Psoas muscle (tissue), 8 donors: Measurements from ENCODE around the gene DMRTA2. TPM values are rescaled to one million over a fixed set of nuclear protein-coding genes. Genes with fewer than 3 reads are reported as not detected.

ENCODE experiments used
- ATAC-seq, 4 donors: fragments of 200-7000 bp; cut with Tn5 transposase; one replicate each; pipeline ENCODE4 v1.9.1; 2020; ENCODE audit warnings: moderate library complexity in 3 of 4, mild to moderate bottlenecking in 2 of 4
- DNase-seq, 2 donors: peaks; one replicate each; pipeline ENCODE4 v3.0.0-alpha.2; 2020
- H3K27ac ChIP-seq: fragments of 200-600 bp; one replicate; pipeline ENCODE4 v1.8.0; 2022
- H3K27me3 ChIP-seq, 3 donors: fragments of 200-600 bp in 1 of 3; one replicate each; pipeline versions ENCODE4 v1.6.1 to v1.8.0; 2013 to 2022; ENCODE audit warnings: low read length in 2 of 3, mild to moderate bottlenecking in 2 of 3, moderate library complexity in 1 of 3; ENCODE audit not compliant: insufficient read depth in 3 of 3
- H3K36me3 ChIP-seq, 2 donors: fragments of 200-600 bp in 1 of 2; one replicate each; pipeline versions ENCODE4 v1.6.1 to v1.8.0; 2013 to 2022; ENCODE audit warnings: low read depth in 1 of 2, mild to moderate bottlenecking in 1 of 2, moderate library complexity in 1 of 2; ENCODE audit not compliant: insufficient read depth in 1 of 2
- H3K4me1 ChIP-seq: fragments of 200-600 bp; one replicate; pipeline ENCODE4 v1.8.0; 2022
- H3K4me3 ChIP-seq: fragments of 200-600 bp; one replicate; pipeline ENCODE4 v1.8.0; 2022; ENCODE audit warnings: mild to moderate bottlenecking
- H3K9me3 ChIP-seq: fragments of 200-600 bp; one replicate; pipeline ENCODE4 v1.8.0; 2022
- CTCF ChIP-seq: fragments of 200-600 bp; IDR thresholded peaks from one replicate; pipeline ENCODE4 v1.8.0; 2022; ENCODE audit warnings: antibody characterized with exemption
- WGBS, 3 donors: extraction: QIAGEN DNeasy Blood & Tissue Kit; methylation state at CpG; one replicate each; pipeline versions ENCODE4 v1.1.6 to v1.1.7; 2013; 5-methylcytosine and 5-hydroxymethylcytosine counted together
- intact Hi-C, 2 donors: fragments of 100-400 bp; cut with DNase I; formaldehyde crosslinking; loops; one replicate each; pipeline versions ENCODE4 v1.11.0 to v1.14.2; 2022
- polyA plus RNA-seq, 3 donors: library from polyadenylated mRNA; stranded (reverse); fragments of 200-250 nt; gene quantifications; one replicate each; pipeline ENCODE4 v1.2.3, GENCODE V29; 2013
- total RNA-seq, 4 donors: library from RNA; stranded (reverse); fragmentation: NEBNext Ultra II Directional in 2 of 4; extraction: Animal tissue kit (Norgen Biotek cat#: 25700) in 2 of 4; gene quantifications; one replicate each; pipeline versions ENCODE4 v1.2.1 to v1.2.4, GENCODE V29; 2021 to 2023
- donor health status: healthy with polysubstance abuse.
- donor health status: DM: no; HTN: no; CAD: no; lungs with moderate emphysema.
- donor health status: Bipolar disorder and iron deficiency.
- donor health status: healthy.
- donor health status: DM: yes; HTN: yes; CAD: no.
- donor health status: DM: no; HTN: no; CAD: no.
- donor health status: DM: no; HTN: no; CAD: no.
- donor health status: DM: yes; HTN: yes; CAD: no.

Gene DMRTA2
- total and polyA plus RNA-seq, 7 donors, result 0.01 TPM; not detected in 6

DNA sequence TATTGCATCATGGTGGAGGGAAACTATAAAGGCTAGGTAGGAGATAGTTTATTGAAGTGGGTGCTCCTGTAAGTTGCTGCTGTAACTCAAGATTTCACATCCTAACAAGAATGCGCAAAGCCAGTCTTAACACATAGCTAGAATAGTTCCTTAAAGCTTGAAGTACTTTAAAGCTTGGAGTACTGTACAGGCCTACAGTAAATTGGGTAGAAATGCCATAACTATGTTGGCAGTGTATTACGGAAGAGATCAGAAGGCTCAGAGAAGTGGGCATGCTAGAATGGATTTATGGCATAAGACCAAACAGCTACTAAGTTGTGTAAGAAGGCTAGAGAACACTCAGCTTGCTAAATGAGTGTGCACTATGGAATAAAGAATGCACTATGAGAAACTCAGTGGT lies 44.5 kb downstream of the DMRTA2 start:
- Histone ChIP-seq H3K27me3 (peaks cover 0 to under 1% (median 0%) of the 10 kb centered on the region in 3 donors), H3K4me1 (no peaks in the 10 kb centered on the region), H3K9me3 (no peaks in the 10 kb centered on the region), H3K4me3 (no peak overlapping the region), H3K36me3 (no peaks in the 10 kb centered on the region), H3K27ac (no peak overlapping the region)
- no peak for DNase-seq
- intact Hi-C loops, result no loop called here
- no peak for TF ChIP-seq CTCF
- ATAC-seq, result no peak
- WGBS, 3 donors, result 73 to 85% (median 75%) methylated on average over 2 of the region's 2 CpGs

DNA sequence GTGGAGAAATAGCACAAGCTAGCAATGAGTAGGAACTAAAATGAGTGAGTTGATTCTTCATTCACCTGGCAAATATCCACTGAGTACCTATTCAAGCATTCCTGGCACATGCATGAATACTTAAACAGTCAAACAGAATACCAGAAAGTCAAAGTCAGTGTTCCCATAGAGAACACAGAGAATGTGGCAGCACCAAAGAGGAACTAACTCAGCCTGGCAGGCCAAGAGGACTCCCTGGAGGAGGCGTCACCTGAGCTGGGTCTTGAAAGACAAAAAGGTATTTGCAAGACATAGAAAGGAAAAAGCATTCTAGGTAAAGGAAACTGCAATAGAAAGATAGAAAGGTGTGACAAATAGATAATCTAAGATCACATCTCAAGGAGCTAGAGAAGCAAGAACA lies 49.7 kb downstream of the DMRTA2 start:
- TF ChIP-seq CTCF, result no peak
- intact Hi-C loops, result no loop called here
- H3K27ac ChIP-seq, result no peak overlapping the region
- H3K4me3 ChIP-seq, result no peak overlapping the region
- 79 to 86% (median 85%) methylated on average over 1 of the region's 1 CpG for whole genome bisulfite sequencing, 3 donors
- no peaks in the 10 kb centered on the region for H3K36me3 ChIP-seq
- H3K4me1 ChIP-seq, result no peaks in the 10 kb centered on the region
- no peaks in the 10 kb centered on the region for H3K9me3 ChIP-seq
- DNase-seq (no peak), ATAC-seq (no peak)
- H3K27me3 ChIP-seq, result peaks cover 0 to 19% (median 2%) of the 10 kb centered on the region in 3 donors

- intact Hi-C loops, result no loop called here
- no peak for TF ChIP-seq CTCF
- WGBS, 3 donors, result 59 to 63% (median 60%) methylated on average over 3 of the region's 3 CpGs
- Histone ChIP-seq H3K36me3 (no peaks in the 10 kb centered on the region), H3K4me1 (no peaks in the 10 kb centered on the region), H3K4me3 (no peak overlapping the region), H3K9me3 (no peaks in the 10 kb centered on the region), H3K27me3 (peaks cover 0 to 26% (median 2%) of the 10 kb centered on the region in 3 donors), H3K27ac (no peak overlapping the region)
- DNase-seq, result no peak
- ATAC-seq, result no peak
Measured at GRCh38 chr1:50371749-50372148, 51.5 kb downstream of the DMRTA2 start.

GRCh38 chr1:50369830-50370229 lies 53.4 kb downstream of the DMRTA2 start:
- no peak for TF ChIP-seq CTCF
- no peak overlapping the region for H3K4me3 ChIP-seq
- no peaks in the 10 kb centered on the region for H3K4me1 ChIP-seq
- H3K36me3 ChIP-seq, result no peaks in the 10 kb centered on the region
- peaks cover 0 to 29% (median 2%) of the 10 kb centered on the region in 3 donors for H3K27me3 ChIP-seq
- no peak overlapping the region for H3K27ac ChIP-seq
- 69 to 71% (median 70%) methylated on average over 7 of the region's 7 CpGs for WGBS, 3 donors
- peaks cover 4% of the 10 kb centered on the region for H3K9me3 ChIP-seq
- no peak for ATAC-seq
- intact Hi-C loops, result loop anchor here (2.0 to 10.0 kb wide), 3 partner anchors 235 to 333 kb away; no protein-coding TSS in a partner anchor
- DNase-seq, result no peak

GRCh38 chr1:50369008-50369634 lies 54.1 kb downstream of the DMRTA2 start:
- H3K4me3 ChIP-seq, result no peak overlapping the region
- H3K4me1 ChIP-seq, result no peaks in the 10 kb centered on the region
- no peak overlapping the region for H3K27ac ChIP-seq
- ATAC-seq (no peak), DNase-seq (no peak)
- no peak for TF ChIP-seq CTCF
- peaks cover 4% of the 10 kb centered on the region for H3K9me3 ChIP-seq
- intact Hi-C loops, result loop anchor here (2.0 to 10.0 kb wide), 3 partner anchors 236 to 334 kb away; no protein-coding TSS in a partner anchor
- no peaks in the 10 kb centered on the region for H3K36me3 ChIP-seq
- H3K27me3 ChIP-seq, result peaks cover 0 to 31% (median 2%) of the 10 kb centered on the region in 3 donors
- 60 to 80% (median 80%) methylated on average over 5 of the region's 5 CpGs for WGBS, 3 donors
